Sigmoid colon (tissue), 7 donors: ENCODE data around the gene TTLL11. TPM values are rescaled to one million over a fixed set of nuclear protein-coding genes. Genes with fewer than 3 reads are reported as not detected.

Source experiments
- DNase-seq: peaks from one replicate; pipeline ENCODE4 v3.0.0-alpha.2; 2019
- H3K27ac ChIP-seq, 4 donors: fragments of 200-600 bp; sonication (generic); one replicate each; pipeline ENCODE4 v1.5.1; 2016 to 2019; ENCODE audit warnings: mild to moderate bottlenecking in 1 of 4
- H3K27me3 ChIP-seq, 3 donors: fragments of 200-600 bp; sonication (generic); one replicate each; pipeline ENCODE4 v1.5.1; 2019; ENCODE audit warnings: mild to moderate bottlenecking in 1 of 3
- H3K36me3 ChIP-seq, 4 donors: fragments of 200-600 bp; sonication (generic); one replicate each; pipeline ENCODE4 v1.5.1; 2016 to 2019
- H3K4me1 ChIP-seq, 4 donors: fragments of 200-600 bp; sonication (generic); one replicate each; pipeline ENCODE4 v1.5.1; 2017 to 2019
- H3K4me3 ChIP-seq, 4 donors: fragments of 200-600 bp; sonication (generic); one replicate each; pipeline ENCODE4 v1.5.1; 2017 to 2019; ENCODE audit warnings: mild to moderate bottlenecking in 2 of 4, moderate library complexity in 1 of 4
- H3K9me3 ChIP-seq, 4 donors: fragments of 200-600 bp in 3 of 4; sonication (generic) in 3 of 4; one replicate each; pipeline versions ENCODE4 v1.5.1 to v1.6.1; 2013 to 2019
- EP300 ChIP-seq, 4 donors: sonication (generic); formaldehyde crosslinking; IDR thresholded peaks; one replicate each; pipeline ENCODE4 v1.6.1; 2017; ENCODE audit warnings: antibody characterized with exemption in 4 of 4
- POLR2A ChIP-seq, 2 donors: fragments of 450-650 bp; IDR thresholded peaks; one replicate each; pipeline ENCODE4 v1.6.1; 2016; ENCODE audit warnings: antibody characterized with exemption in 2 of 2, mild to moderate bottlenecking in 2 of 2, moderate library complexity in 2 of 2
- POLR2AphosphoS5 ChIP-seq, 4 donors: sonication (generic); formaldehyde crosslinking; IDR thresholded peaks; one replicate each; pipeline ENCODE4 v1.6.1; 2017; ENCODE audit warnings: antibody characterized with exemption in 4 of 4
- WGBS, 2 donors: extraction: QIAGEN DNeasy Blood & Tissue Kit; methylation state at CpG; one replicate each; pipeline ENCODE4 v1.1.7; 2013; 5-methylcytosine and 5-hydroxymethylcytosine counted together
- intact Hi-C: fragments of 100-400 bp; cut with DNase I; formaldehyde crosslinking; loops from one replicate; pipeline ENCODE4 v1.15.1; 2023
- polyA plus RNA-seq, 3 donors: library from polyadenylated mRNA; stranded (reverse); fragments of 200-250 nt; gene quantifications; one replicate each; pipeline ENCODE4 v1.2.3, GENCODE V29; 2013
- total RNA-seq, 4 donors: library from RNA; depleted of rRNA; stranded (reverse); fragments of >200 nt; gene quantifications; one replicate each; pipeline ENCODE4 v1.1.0, GENCODE V29; 2016
- TF ChIP-seq, protein P1 (sequence below), 4 experiments: fragments of 450-650 bp in 3 of 4; fragments of 200-600 bp in 1 of 4; IDR thresholded peaks; one replicate each; pipeline ENCODE4 v1.5.1; 2016 to 2019; ENCODE audit warnings: antibody characterized with exemption in 4 of 4, mild to moderate bottlenecking in 3 of 4, moderate library complexity in 2 of 4
- donor health status: healthy with polysubstance abuse.
- donor health status: Bipolar disorder and iron deficiency.
- donor health status: healthy.

TTLL11 gene
- total and polyA plus RNA-seq, 7 donors: 4.2 to 40.7 (median 27.6) TPM

DNA sequence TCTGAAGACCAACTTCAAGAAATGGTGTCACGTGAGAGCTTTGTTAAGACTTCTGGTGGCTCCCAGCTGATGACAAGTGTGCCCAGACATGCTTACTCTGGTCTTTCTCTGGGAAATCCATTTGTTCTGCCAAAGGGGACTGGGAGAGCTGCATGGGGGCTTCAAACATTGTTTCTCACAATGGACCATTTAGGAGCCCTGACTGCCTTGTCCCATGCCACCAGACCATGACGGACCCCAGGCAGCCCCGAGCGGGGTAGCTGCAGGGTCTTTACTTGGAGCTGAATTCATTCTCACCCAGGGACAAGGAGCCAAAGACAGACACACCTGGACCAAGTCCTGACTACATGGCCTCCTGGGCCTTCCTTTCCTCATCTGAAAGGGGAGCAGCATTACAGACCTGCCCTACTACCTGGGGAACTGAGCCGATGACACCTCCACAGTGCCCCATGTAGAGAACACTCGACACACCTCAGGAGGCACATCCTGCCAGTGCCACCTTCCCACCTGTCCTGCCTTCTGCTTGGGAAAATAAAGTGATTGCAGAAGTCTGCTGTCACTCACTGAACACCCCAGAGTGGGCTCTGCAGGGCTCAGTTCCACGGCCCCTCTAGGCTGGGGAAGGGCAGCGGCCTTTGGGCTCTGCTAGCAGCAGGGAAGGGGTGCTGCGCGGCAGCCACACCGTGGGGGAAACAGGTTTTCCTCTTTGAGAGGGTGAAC lies 272.7 kb downstream of the TTLL11 start:
- no peaks in the 10 kb centered on the region for H3K27me3 ChIP-seq
- no peaks in the 10 kb centered on the region for H3K4me1 ChIP-seq
- no peak for TF ChIP-seq POLR2A (IDR thresholded peaks at IDR 0.05)
- no peak for TF ChIP-seq POLR2AphosphoS5 (IDR thresholded peaks at IDR 0.05)
- TF ChIP-seq, protein P1, sequence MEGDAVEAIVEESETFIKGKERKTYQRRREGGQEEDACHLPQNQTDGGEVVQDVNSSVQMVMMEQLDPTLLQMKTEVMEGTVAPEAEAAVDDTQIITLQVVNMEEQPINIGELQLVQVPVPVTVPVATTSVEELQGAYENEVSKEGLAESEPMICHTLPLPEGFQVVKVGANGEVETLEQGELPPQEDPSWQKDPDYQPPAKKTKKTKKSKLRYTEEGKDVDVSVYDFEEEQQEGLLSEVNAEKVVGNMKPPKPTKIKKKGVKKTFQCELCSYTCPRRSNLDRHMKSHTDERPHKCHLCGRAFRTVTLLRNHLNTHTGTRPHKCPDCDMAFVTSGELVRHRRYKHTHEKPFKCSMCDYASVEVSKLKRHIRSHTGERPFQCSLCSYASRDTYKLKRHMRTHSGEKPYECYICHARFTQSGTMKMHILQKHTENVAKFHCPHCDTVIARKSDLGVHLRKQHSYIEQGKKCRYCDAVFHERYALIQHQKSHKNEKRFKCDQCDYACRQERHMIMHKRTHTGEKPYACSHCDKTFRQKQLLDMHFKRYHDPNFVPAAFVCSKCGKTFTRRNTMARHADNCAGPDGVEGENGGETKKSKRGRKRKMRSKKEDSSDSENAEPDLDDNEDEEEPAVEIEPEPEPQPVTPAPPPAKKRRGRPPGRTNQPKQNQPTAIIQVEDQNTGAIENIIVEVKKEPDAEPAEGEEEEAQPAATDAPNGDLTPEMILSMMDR (IDR thresholded peaks at IDR 0.05): no peak
- TF ChIP-seq EP300 (IDR thresholded peaks at IDR 0.05): no peak
- intact Hi-C loops: no loop called here
- no peaks in the 10 kb centered on the region for H3K9me3 ChIP-seq
- DNase-seq: no peak
- H3K27ac ChIP-seq: no peak overlapping the region
- no peak overlapping the region for H3K4me3 ChIP-seq
- H3K36me3 ChIP-seq: peaks cover 0 to 7% (median 0%) of the 10 kb centered on the region in 4 donors
- 95 to 96% methylated on average over 11 of the region's 11 CpGs for WGBS, 2 donors

DNA sequence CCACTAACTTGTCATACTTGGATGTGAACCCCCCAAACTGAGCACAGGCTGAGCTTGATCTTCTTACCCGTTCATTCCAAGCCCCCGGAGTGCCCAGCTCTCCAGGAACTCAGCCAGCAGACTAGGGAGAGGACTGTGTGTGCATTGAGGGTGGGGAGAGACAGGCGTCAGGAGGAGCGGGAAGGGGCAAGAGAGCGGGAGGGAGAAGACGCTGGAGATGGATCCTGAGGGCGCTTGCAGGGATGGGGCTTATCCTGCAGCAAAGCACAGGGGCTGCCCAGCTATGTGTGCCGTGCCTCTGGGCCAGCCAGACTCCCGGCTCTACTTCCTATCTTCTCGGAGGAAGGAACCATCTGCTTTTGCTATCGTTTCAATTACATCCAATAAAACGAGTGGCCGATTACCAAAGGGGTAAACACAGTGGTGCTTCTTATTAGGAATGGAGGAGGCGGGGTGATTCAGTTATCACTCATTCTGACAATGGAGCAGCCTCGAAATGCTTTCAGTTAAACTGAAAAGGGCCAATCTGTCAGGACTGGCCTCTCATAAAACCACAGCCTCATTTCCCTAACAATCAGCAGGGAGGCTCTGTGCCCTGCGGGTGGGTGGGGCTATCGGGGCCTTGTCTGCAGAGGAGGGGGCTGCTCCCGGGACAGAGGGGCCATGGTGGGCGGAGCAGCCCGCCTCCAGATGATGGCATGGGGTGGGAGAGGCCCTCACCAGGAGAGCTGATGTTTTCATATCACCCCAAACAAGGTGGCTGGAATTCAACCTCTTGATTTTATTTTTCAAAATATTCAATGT lies 273.5 kb downstream of the TTLL11 start:
- Histone ChIP-seq H3K36me3 (peaks cover 0 to 7% (median 0%) of the 10 kb centered on the region in 4 donors), H3K4me3 (no peak overlapping the region), H3K27me3 (no peaks in the 10 kb centered on the region), H3K4me1 (no peaks in the 10 kb centered on the region), H3K9me3 (no peaks in the 10 kb centered on the region), H3K27ac (no peak overlapping the region)
- TF ChIP-seq POLR2AphosphoS5 (IDR thresholded peaks at IDR 0.05) (no peak), POLR2A (IDR thresholded peaks at IDR 0.05) (no peak), EP300 (IDR thresholded peaks at IDR 0.05) (no peak)
- TF ChIP-seq, protein P1 (IDR thresholded peaks at IDR 0.05): no peak
- DNase-seq: no peak
- intact Hi-C loops: no loop called here
- 7 to 32% methylated on average over 20 of the region's 20 CpGs for WGBS, 2 donors

DNA sequence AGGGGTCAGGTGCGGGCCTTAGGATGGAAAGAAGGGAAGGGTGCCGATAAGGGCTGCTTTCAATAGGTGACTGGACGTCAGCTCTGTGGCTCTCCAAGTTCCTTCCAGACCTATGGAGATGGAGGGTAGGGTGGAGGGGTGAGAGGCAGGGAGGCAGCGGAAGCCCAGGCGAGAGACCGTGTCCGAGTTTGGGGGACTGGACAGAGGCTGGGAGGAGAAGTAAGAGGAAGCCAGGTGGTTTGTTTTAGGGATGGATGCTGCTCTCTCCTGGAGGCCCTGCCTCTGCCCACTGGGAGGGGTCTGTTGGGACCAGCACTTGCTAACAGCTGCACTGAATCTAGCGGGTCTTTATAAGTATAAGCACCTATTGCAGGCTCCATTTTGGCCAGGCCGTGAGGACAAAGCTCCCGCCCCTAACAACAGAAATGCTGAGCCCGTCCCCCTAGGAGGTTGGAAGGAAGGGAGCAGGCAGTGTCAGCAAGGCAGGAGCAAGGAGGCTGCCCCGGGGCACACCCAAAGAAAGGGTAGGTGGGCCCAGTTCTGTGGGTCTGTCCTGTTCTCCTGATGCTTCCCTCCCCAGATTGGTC lies 274.2 kb downstream of the TTLL11 start:
- Histone ChIP-seq H3K9me3 (no peaks in the 10 kb centered on the region), H3K36me3 (peaks cover 0 to 7% (median 0%) of the 10 kb centered on the region in 4 donors), H3K27me3 (no peaks in the 10 kb centered on the region), H3K4me1 (no peaks in the 10 kb centered on the region), H3K4me3 (no peak overlapping the region), H3K27ac (no peak overlapping the region)
- DNase-seq: no peak
- intact Hi-C loops: no loop called here
- TF ChIP-seq POLR2AphosphoS5 (IDR thresholded peaks at IDR 0.05): no peak
- no peak for TF ChIP-seq EP300 (IDR thresholded peaks at IDR 0.05)
- TF ChIP-seq, protein P1 (IDR thresholded peaks at IDR 0.05): no peak
- TF ChIP-seq POLR2A (IDR thresholded peaks at IDR 0.05): no peak
- 91 to 92% methylated on average over 12 of the region's 12 CpGs for WGBS, 2 donors

DNA sequence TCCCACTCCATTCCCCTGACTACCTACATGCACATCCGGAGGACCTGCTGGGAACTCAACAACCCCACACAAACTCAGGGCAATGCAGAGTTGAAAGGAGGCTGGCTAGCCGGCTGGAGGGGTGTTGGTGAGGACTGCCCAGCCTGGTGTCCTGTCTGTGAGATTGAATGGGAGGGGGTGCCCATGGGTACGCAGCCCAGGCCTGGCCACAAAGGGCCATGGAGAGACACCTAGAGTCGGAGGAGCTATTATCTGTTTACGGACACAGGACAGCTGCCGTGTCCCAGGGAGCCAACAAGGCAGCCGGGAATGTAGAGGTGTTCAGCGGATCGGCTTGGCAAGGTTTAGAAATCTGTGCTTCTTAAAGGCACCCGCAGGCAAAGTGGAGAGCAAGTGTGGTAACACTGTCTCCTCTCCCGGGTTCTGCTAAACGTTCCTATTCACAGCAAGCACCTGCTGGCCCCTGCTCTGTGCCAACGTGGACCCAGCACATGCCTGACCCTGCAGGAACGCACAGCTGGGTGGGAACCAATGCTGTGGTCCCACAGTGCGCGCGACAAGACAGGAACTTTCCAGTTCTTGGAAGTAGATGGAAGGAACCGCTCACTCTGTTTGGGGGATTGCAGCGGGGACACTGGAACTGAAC lies 275.0 kb downstream of the TTLL11 start:
- no peaks in the 10 kb centered on the region for H3K9me3 ChIP-seq
- no peak overlapping the region for H3K27ac ChIP-seq
- no peaks in the 10 kb centered on the region for H3K27me3 ChIP-seq
- H3K36me3 ChIP-seq: peaks cover 0 to 7% (median 0%) of the 10 kb centered on the region in 4 donors
- no peak for DNase-seq
- H3K4me1 ChIP-seq: no peaks in the 10 kb centered on the region
- intact Hi-C loops: no loop called here
- no peak for TF ChIP-seq EP300 (IDR thresholded peaks at IDR 0.05)
- TF ChIP-seq, protein P1 (IDR thresholded peaks at IDR 0.05): no peak
- no peak for TF ChIP-seq POLR2A (IDR thresholded peaks at IDR 0.05)
- TF ChIP-seq POLR2AphosphoS5 (IDR thresholded peaks at IDR 0.05): no peak
- 86 to 88% methylated on average over 19 of the region's 19 CpGs for WGBS, 2 donors
- no peak overlapping the region for H3K4me3 ChIP-seq
